PFSK-1 (cell line): ENCODE measurements around the gene GRID2IP.

ENCODE experiments used
- FOXP2 ChIP-seq: optimal IDR thresholded peaks from 2 replicates; pipeline ENCODE3; 2011; ENCODE audit warnings: borderline replicate concordance, control low read depth, inconsistent platforms; ENCODE audit not compliant: insufficient read depth; ENCODE audit errors: extremely low read length, extremely low read depth
- POLR2AphosphoS5 ChIP-seq: IDR thresholded peaks from 2 replicates; pipeline ENCODE4 v1.6.1; 2012; ENCODE audit warnings: low read depth, mild to moderate bottlenecking, control low read depth, low read length, moderate library complexity
- SIN3A ChIP-seq: IDR thresholded peaks from 2 replicates; pipeline ENCODE4 v1.6.1; 2012; ENCODE audit warnings: mild to moderate bottlenecking, low read length, moderate library complexity, borderline replicate concordance; ENCODE audit not compliant: insufficient read depth
- TAF1 ChIP-seq: IDR thresholded peaks from 2 replicates; pipeline ENCODE4 v1.6.1; 2012; ENCODE audit warnings: low read length, control low read depth, borderline replicate concordance; ENCODE audit not compliant: insufficient read depth
- TF ChIP-seq, protein P1 (sequence below), 2 experiments: IDR thresholded peaks; 2 replicates each; pipeline versions ENCODE4 v1.6.1 to v1.8.0; 2011 to 2012; ENCODE audit warnings: low read depth in 2 of 2, low read length in 2 of 2, control low read depth in 1 of 2, inconsistent platforms in 1 of 2, mild to moderate bottlenecking in 1 of 2, moderate library complexity in 1 of 2; ENCODE audit not compliant: insufficient read depth in 1 of 2

GRID2IP gene

DNA sequence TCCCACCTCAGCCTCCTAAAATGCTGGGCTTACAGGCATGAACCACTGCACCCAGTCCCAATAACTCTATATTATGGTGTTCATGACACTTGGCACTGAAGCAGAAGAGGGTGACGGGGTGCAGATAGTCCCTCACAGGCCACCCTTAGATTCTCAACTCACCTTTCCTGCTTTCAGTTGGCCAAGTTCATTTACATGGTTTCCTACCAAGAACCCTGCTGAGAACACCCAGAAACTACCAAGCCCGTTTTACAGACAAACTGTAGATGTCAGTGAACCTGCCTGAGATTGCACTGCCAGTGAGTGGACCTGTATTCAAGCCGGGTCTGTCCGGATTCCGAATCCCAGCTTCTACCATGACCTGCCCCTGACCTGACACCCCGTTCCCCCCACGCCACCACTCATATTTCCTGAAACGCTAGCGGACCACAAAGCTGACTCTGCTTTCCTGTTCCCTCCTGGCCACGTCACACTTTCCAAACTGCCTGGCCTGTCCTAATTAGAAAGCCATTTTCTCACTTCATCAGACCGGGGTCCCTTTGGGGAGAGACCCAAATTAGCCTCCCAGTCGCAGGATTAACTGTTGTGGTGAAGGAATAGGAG lies 17.3 kb downstream of the GRID2IP start:
- TF ChIP-seq SIN3A = no peak
- no peak for TF ChIP-seq TAF1
- no peak for TF ChIP-seq POLR2AphosphoS5
- TF ChIP-seq, protein P1, sequence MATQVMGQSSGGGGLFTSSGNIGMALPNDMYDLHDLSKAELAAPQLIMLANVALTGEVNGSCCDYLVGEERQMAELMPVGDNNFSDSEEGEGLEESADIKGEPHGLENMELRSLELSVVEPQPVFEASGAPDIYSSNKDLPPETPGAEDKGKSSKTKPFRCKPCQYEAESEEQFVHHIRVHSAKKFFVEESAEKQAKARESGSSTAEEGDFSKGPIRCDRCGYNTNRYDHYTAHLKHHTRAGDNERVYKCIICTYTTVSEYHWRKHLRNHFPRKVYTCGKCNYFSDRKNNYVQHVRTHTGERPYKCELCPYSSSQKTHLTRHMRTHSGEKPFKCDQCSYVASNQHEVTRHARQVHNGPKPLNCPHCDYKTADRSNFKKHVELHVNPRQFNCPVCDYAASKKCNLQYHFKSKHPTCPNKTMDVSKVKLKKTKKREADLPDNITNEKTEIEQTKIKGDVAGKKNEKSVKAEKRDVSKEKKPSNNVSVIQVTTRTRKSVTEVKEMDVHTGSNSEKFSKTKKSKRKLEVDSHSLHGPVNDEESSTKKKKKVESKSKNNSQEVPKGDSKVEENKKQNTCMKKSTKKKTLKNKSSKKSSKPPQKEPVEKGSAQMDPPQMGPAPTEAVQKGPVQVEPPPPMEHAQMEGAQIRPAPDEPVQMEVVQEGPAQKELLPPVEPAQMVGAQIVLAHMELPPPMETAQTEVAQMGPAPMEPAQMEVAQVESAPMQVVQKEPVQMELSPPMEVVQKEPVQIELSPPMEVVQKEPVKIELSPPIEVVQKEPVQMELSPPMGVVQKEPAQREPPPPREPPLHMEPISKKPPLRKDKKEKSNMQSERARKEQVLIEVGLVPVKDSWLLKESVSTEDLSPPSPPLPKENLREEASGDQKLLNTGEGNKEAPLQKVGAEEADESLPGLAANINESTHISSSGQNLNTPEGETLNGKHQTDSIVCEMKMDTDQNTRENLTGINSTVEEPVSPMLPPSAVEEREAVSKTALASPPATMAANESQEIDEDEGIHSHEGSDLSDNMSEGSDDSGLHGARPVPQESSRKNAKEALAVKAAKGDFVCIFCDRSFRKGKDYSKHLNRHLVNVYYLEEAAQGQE (IDR thresholded peaks at IDR 0.05; ENCODE audit: insufficient read depth in 1 of 2, low read depth in 2 of 2, low read length in 2 of 2) = no peak
- no peak for TF ChIP-seq FOXP2

- TF ChIP-seq TAF1 = no peak
- no peak for TF ChIP-seq POLR2AphosphoS5
- TF ChIP-seq FOXP2 = no peak
- no peak for TF ChIP-seq SIN3A
- TF ChIP-seq, protein P1 (IDR thresholded peaks at IDR 0.05; ENCODE audit: insufficient read depth in 1 of 2, low read depth in 2 of 2, low read length in 2 of 2) = no peak
These were observed 18.7 kb downstream of the GRID2IP start for GRCh38 chr7:6532516-6532915.

DNA sequence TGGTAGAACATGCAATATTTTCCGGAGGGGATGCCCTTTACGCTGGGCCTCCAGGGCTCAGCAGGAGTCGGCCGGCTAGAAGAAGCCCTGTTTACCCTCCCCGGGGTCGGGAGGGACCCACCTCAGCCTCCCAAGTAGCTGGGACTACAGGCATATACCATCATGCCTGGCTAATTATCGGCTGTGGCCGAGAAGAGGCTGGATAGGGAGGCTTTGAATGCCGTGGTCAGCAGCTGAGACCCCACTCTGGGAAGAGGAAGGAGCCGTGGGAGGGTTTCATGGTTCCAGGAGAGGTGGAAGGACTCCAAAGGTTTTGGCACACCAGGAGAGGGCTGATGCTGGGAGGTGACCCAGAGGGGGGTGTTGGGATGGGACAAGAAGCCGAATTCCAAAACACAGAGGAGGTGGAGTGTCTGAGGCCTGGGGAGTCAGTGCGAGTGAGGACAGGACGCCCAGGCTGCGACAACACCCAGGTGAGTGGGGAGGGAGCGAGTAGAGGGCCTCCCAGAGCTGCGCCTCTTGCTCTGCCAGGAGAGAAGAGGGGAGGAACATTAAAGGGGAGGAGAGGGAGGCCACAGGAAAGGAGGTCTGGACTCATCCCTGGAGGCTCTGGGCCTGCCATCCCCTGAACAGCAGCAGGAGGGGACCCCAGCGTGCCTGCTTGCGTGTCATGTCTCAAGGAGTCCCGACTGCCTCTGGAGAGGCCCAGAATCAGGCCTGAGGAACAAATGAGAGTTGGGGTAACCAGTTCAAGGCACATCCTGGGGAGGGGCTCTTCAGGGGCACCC lies 19.6 kb downstream of the GRID2IP start:
- TF ChIP-seq, protein P1 (IDR thresholded peaks at IDR 0.05; ENCODE audit: insufficient read depth in 1 of 2, low read depth in 2 of 2, low read length in 2 of 2) = no peak
- TF ChIP-seq TAF1 (no peak), SIN3A (no peak), POLR2AphosphoS5 (no peak), FOXP2 (no peak)

- TF ChIP-seq FOXP2 = no peak
- TF ChIP-seq POLR2AphosphoS5 = no peak
- TF ChIP-seq TAF1 = no peak
- TF ChIP-seq, protein P1 (IDR thresholded peaks at IDR 0.05; ENCODE audit: insufficient read depth in 1 of 2, low read depth in 2 of 2, low read length in 2 of 2) = no peak
- no peak for TF ChIP-seq SIN3A
These were observed 20.4 kb downstream of the GRID2IP start for GRCh38 chr7:6530626-6531491.
